Neural cell (in vitro differentiated cells): ENCODE results near the gene CFAP100. TPM values are rescaled to one million over a fixed set of nuclear protein-coding genes. Genes with fewer than 3 reads are reported as not detected.

Experiments used
- H2AFZ ChIP-seq: fragments of 200-600, 300-800 bp; sonication (generic), shearing (Covaris generic); 2 replicates; pipeline ENCODE4 v1.6.0; 2014; ENCODE audit warnings: low read depth, mild to moderate bottlenecking, antibody characterized with exemption, low read length, moderate library complexity
- H3F3A ChIP-seq: fragments of 200-600 bp; shearing (Covaris generic); 2 replicates; pipeline ENCODE4 v1.6.1; 2016; ENCODE audit warnings: mild to moderate bottlenecking, moderate library complexity, mixed read lengths, antibody characterized with exemption, low read length; ENCODE audit not compliant: insufficient read depth, poor library complexity, severe bottlenecking
- H3K27ac ChIP-seq: fragments of 200-600, 300-800 bp; sonication (generic), shearing (Covaris generic); 2 replicates; pipeline ENCODE4 v1.5.1; 2014; ENCODE audit warnings: mild to moderate bottlenecking, low read length, moderate library complexity
- H3K27me3 ChIP-seq: fragments of 300-800, 200-600 bp; sonication (generic), shearing (Covaris generic); 2 replicates; pipeline ENCODE4 v1.6.0; 2014; ENCODE audit warnings: mild to moderate bottlenecking, low read depth, low read length, moderate library complexity; ENCODE audit not compliant: insufficient read depth
- H3K36me3 ChIP-seq: fragments of 300-800, 200-600 bp; sonication (generic), shearing (Covaris generic); 2 replicates; pipeline ENCODE4 v1.5.1; 2014; ENCODE audit warnings: mild to moderate bottlenecking, antibody characterized with exemption, low read length, moderate library complexity; ENCODE audit not compliant: insufficient read depth
- H3K4me2 ChIP-seq: fragments of 300-800, 200-600 bp; sonication (generic), shearing (Covaris generic); 2 replicates; pipeline ENCODE4 v1.6.0; 2014; ENCODE audit warnings: mild to moderate bottlenecking, low read length
- H3K4me3 ChIP-seq: fragments of 300-800, 200-600 bp; sonication (generic), shearing (Covaris generic); 2 replicates; pipeline ENCODE4 v1.5.1; 2014; ENCODE audit warnings: mild to moderate bottlenecking, low read length, moderate library complexity
- H3K79me2 ChIP-seq: fragments of 200-600 bp; shearing (Covaris generic); replicated peaks from 2 replicates; pipeline ENCODE4 v1.6.0; 2014; ENCODE audit warnings: mild to moderate bottlenecking, low read length, moderate library complexity; ENCODE audit not compliant: insufficient read depth
- H3K9ac ChIP-seq: fragments of 300-800, 200-600 bp; sonication (generic), shearing (Covaris generic); 2 replicates; pipeline ENCODE4 v1.6.1; 2016; ENCODE audit warnings: mild to moderate bottlenecking, low read length, mixed read lengths
- H3K9me2 ChIP-seq: fragments of 200-600 bp; shearing (Covaris generic); 2 replicates; pipeline ENCODE4 v1.6.1; 2016; ENCODE audit warnings: mild to moderate bottlenecking, low read length, mixed read lengths; ENCODE audit not compliant: insufficient read depth
- H3K9me3 ChIP-seq: fragments of 200-600, 300-800 bp; sonication (generic), shearing (Covaris generic); 2 replicates; pipeline ENCODE4 v1.6.1; 2016; ENCODE audit warnings: mild to moderate bottlenecking, mixed run types, low read length, moderate library complexity, mixed read lengths
- H4K20me1 ChIP-seq: fragments of 200-600 bp; shearing (Covaris generic); 2 replicates; pipeline ENCODE4 v1.6.1; 2016; ENCODE audit warnings: mild to moderate bottlenecking, mixed run types; ENCODE audit not compliant: insufficient read depth
- EP300 ChIP-seq: fragments of 450-650 bp; conservative IDR thresholded peaks from 2 replicates; pipeline ENCODE4 v1.6.1; 2014; ENCODE audit warnings: antibody characterized with exemption, mild to moderate bottlenecking, moderate library complexity; ENCODE audit not compliant: poor library complexity, severe bottlenecking
- EZH2 ChIP-seq: fragments of 200-600, 300-800 bp; shearing (Covaris generic), sonication (generic); IDR thresholded peaks from 2 replicates; pipeline ENCODE4 v1.6.1; 2014; ENCODE audit warnings: antibody characterized with exemption, low read length, borderline replicate concordance, mild to moderate bottlenecking; ENCODE audit not compliant: insufficient read depth, poor library complexity, severe bottlenecking
- MXI1 ChIP-seq: fragments of 450-650 bp; conservative IDR thresholded peaks from 2 replicates; pipeline ENCODE4 v1.6.1; 2014; ENCODE audit warnings: antibody characterized with exemption, mild to moderate bottlenecking; ENCODE audit not compliant: poor library complexity, severe bottlenecking
- POLR2AphosphoS5 ChIP-seq: IDR thresholded peaks from 2 replicates; pipeline ENCODE4 v1.6.1; 2012
- RAD21 ChIP-seq: fragments of 450-650 bp; conservative IDR thresholded peaks from 2 replicates; pipeline ENCODE4 v1.6.1; 2014; ENCODE audit warnings: antibody characterized with exemption, mild to moderate bottlenecking, moderate library complexity
- SMC3 ChIP-seq: fragments of 450-650 bp; conservative IDR thresholded peaks from 2 replicates; pipeline ENCODE4 v1.6.1; 2014; ENCODE audit warnings: antibody characterized with exemption, mild to moderate bottlenecking, moderate library complexity; ENCODE audit not compliant: poor library complexity
- TAF1 ChIP-seq: IDR thresholded peaks from 2 replicates; pipeline ENCODE4 v1.6.1; 2012; ENCODE audit warnings: low read depth
- polyA plus RNA-seq: library from polyadenylated mRNA; depleted of rRNA; stranded (reverse); fragments of >200 nt; gene quantifications from 2 replicates; pipeline ENCODE4 v1.2.3, GENCODE V29; 2014
- TF ChIP-seq, protein P1 (sequence below): fragments of 450-650 bp; IDR thresholded peaks from 2 replicates; pipeline ENCODE4 v1.5.1; 2014; ENCODE audit warnings: antibody characterized with exemption, mild to moderate bottlenecking, moderate library complexity; ENCODE audit not compliant: poor library complexity, severe bottlenecking
- TF ChIP-seq, protein P2 (sequence below): IDR thresholded peaks from 2 replicates; pipeline ENCODE4 v1.6.1; 2012; ENCODE audit warnings: borderline replicate concordance

The CFAP100 gene
- polyA plus RNA-seq, 1 donor from 2014 or later, result not detected

DNA sequence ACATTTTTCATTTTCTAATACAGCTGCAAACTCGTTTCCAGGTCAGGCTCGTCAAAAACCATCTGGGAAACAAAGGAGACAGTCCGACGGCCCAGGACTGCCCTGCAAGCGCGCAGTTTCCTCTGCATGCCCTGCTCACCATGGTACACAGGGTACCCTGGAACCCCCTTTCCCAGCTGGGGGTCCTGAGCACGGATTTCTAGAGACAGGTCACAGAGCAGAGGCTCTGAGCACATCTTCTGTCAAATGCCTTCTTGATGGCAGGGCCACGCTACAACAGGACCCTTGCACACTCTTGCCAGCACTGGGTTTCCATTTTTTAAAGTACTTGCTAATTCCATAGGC, 72.9 kb downstream of the CFAP100 start:
- Histone ChIP-seq H2AFZ (no peak overlapping the region), H3K27ac (no peak overlapping the region), H4K20me1 (peaks cover 18% of the 10 kb centered on the region)

DNA sequence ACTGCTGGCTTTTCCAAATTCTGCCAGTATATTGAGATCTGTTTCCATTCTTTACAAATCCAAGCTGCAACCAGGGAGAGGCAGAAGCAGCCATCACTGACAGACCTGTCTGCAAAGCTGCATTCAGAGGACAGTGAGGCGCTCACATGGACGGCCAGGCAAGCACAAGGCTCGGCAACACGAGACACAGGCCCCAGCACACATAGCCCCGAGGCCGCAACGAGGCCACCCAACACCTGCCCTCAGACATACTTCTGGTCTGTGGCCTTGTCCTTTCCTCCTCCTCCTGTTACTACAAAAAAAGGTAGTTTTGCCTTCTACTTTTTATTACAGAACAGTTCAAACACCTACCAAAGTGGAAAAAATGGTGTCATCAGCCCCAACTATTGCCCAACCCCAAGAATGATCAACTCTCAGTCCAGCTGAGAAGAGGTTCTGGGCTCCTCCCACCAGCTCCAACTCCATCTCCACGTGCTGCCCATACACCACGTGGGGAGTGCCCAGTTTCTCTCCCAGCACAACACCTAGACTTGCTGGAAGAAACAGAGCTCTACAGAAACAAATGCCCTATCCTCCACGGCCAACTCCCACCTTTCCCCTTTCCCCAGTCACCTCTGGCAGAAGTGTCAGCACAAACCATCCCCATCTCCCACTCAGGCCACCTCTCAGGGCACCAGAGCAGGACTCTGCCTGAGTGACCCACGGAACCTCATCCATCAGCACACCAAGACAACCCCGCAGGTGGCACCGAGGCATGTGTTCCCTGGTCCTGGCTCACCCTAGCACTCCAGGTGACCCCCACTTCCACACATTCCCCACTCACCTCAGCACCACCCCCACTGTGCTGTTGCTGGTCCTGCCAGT, 73.6 kb downstream of the CFAP100 start:
- Histone ChIP-seq H3K9me2 (no peaks in the 10 kb centered on the region), H3F3A (no peaks in the 10 kb centered on the region), H3K4me2 (no peak overlapping the region), H3K9me3 (no peaks in the 10 kb centered on the region), H3K79me2 (peaks cover 44% of the 10 kb centered on the region), H3K9ac (no peak overlapping the region), H3K4me3 (no peak overlapping the region), H3K27ac (no peak overlapping the region), H3K27me3 (no peaks in the 10 kb centered on the region), H2AFZ (no peak overlapping the region), H4K20me1 (peaks cover 24% of the 10 kb centered on the region), H3K36me3 (peaks cover 5% of the 10 kb centered on the region)
- TF ChIP-seq TAF1 (no peak), MXI1 (no peak), EP300 (no peak), RAD21 (no peak), POLR2AphosphoS5 (no peak), EZH2 (no peak), SMC3 (no peak)
- TF ChIP-seq, protein P1, sequence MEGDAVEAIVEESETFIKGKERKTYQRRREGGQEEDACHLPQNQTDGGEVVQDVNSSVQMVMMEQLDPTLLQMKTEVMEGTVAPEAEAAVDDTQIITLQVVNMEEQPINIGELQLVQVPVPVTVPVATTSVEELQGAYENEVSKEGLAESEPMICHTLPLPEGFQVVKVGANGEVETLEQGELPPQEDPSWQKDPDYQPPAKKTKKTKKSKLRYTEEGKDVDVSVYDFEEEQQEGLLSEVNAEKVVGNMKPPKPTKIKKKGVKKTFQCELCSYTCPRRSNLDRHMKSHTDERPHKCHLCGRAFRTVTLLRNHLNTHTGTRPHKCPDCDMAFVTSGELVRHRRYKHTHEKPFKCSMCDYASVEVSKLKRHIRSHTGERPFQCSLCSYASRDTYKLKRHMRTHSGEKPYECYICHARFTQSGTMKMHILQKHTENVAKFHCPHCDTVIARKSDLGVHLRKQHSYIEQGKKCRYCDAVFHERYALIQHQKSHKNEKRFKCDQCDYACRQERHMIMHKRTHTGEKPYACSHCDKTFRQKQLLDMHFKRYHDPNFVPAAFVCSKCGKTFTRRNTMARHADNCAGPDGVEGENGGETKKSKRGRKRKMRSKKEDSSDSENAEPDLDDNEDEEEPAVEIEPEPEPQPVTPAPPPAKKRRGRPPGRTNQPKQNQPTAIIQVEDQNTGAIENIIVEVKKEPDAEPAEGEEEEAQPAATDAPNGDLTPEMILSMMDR, result no peak
- TF ChIP-seq, protein P2, sequence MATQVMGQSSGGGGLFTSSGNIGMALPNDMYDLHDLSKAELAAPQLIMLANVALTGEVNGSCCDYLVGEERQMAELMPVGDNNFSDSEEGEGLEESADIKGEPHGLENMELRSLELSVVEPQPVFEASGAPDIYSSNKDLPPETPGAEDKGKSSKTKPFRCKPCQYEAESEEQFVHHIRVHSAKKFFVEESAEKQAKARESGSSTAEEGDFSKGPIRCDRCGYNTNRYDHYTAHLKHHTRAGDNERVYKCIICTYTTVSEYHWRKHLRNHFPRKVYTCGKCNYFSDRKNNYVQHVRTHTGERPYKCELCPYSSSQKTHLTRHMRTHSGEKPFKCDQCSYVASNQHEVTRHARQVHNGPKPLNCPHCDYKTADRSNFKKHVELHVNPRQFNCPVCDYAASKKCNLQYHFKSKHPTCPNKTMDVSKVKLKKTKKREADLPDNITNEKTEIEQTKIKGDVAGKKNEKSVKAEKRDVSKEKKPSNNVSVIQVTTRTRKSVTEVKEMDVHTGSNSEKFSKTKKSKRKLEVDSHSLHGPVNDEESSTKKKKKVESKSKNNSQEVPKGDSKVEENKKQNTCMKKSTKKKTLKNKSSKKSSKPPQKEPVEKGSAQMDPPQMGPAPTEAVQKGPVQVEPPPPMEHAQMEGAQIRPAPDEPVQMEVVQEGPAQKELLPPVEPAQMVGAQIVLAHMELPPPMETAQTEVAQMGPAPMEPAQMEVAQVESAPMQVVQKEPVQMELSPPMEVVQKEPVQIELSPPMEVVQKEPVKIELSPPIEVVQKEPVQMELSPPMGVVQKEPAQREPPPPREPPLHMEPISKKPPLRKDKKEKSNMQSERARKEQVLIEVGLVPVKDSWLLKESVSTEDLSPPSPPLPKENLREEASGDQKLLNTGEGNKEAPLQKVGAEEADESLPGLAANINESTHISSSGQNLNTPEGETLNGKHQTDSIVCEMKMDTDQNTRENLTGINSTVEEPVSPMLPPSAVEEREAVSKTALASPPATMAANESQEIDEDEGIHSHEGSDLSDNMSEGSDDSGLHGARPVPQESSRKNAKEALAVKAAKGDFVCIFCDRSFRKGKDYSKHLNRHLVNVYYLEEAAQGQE, result no peak

More for the DNA sequence above, 72.9 kb downstream of the CFAP100 start:
- TF ChIP-seq, protein P2, result no peak
- no peak for TF ChIP-seq RAD21
- TF ChIP-seq TAF1, result no peak
- no peak for TF ChIP-seq SMC3
- no peak for TF ChIP-seq POLR2AphosphoS5
- no peak for TF ChIP-seq EZH2
- TF ChIP-seq MXI1, result no peak
- TF ChIP-seq, protein P1, result no peak
- no peak for TF ChIP-seq EP300
- Histone ChIP-seq H3K4me3 (no peak overlapping the region), H3K9ac (no peak overlapping the region), H3K9me2 (no peaks in the 10 kb centered on the region), H3K27me3 (no peaks in the 10 kb centered on the region), H3F3A (no peaks in the 10 kb centered on the region), H3K36me3 (peaks cover 5% of the 10 kb centered on the region), H3K9me3 (no peaks in the 10 kb centered on the region), H3K79me2 (peaks cover 37% of the 10 kb centered on the region), H3K4me2 (no peak overlapping the region)
